Measurements from ENCODE around the gene BSPH1. TPM values are rescaled to one million over a fixed set of nuclear protein-coding genes. Genes with fewer than 3 reads are reported as not detected.

BSPH1 gene, protein sequence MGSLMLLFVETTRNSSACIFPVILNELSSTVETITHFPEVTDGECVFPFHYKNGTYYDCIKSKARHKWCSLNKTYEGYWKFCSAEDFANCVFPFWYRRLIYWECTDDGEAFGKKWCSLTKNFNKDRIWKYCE
- polyA plus RNA-seq = not detected
- long read RNA-seq, donor 1 = 0 reads
- long read RNA-seq, donor 2 = 0 reads
- long read RNA-seq, donor 3 = 0 reads
- long read RNA-seq, donor 4 = 0 reads
- long read RNA-seq, donor 5 = 0 reads
- long read RNA-seq, donor 6 = 0 reads
- long read RNA-seq, donor 7 = 0 reads
- long read RNA-seq, donor 8 = 0 reads
- long read RNA-seq, donor 9 = 0 reads
- long read RNA-seq, donor 10 = 0 reads
- long read RNA-seq, donor 11 = 0 reads

DNA sequence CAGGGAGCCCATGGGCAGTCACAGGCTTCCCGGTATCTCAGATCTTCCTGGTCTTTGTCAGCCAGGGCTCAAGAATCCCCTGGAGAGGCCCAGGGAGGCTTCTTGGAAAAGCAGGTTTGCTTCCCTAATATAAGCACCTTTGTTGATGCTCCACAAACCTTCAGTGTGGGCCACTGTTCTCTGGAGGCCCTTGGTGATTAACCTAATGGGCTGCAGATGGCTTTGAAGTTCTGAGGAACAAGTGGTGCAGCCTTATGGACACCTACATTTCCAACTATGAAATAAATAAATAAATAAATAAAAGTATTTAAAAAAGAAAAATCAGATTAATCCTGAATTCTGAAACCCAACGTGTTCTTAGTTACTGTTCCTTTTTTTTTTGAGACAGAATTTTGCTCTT lies at the start of gene BSPH1:
Gene BSPH1 (minus strand): TSS at position 101 of the 400 bp plus-strand sequence. CDS start 89 bp downstream, at position 12.
- Histone ChIP-seq H3K4me3 (ENCODE audit: low read length) (no peak within 1 kb of the TSS), H3K27me3 (ENCODE audit: control insufficient read depth, insufficient read depth, low read length) (no peaks in the 10 kb centered on the region), H3K9me3 (ENCODE audit: control insufficient read depth, low read depth, low read length) (no peaks in the 10 kb centered on the region), H3K27ac (ENCODE audit: low read length) (no peak within 1 kb of the TSS), H3K4me1 (ENCODE audit: control insufficient read depth, insufficient read depth, low read length) (no peaks in the 10 kb centered on the region), H3K36me3 (ENCODE audit: control insufficient read depth, insufficient read depth, low read length) (no peaks in the 10 kb centered on the region)
- no peak for DNase-seq
- 86% methylated on average over 1 of the region's 2 CpGs for WGBS (ENCODE audit: insufficient coverage, low lambda C conversion rate)

DNA sequence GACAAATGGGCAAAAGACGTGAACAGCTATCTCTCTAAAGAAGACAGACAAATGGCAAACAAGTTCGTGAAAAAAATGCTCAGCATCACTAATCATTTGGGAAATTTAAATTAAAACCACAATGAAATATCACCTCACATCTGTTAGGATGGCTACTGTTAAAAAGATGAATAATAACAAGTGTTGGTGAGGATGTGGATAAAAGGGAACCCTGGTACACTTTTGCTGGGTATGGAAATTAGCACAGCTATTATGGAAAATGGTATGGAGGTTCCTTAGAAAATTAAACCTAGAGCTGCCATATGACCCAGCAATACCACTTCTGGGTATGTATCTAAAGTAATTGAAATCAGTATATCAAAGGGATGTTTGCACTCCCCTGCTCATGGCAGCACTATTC lies 44.8 kb upstream of the BSPH1 start:
- DNase-seq = no peak
- H3K27ac ChIP-seq (ENCODE audit: low read length) = no peak overlapping the region
- no peaks in the 10 kb centered on the region for H3K4me1 ChIP-seq (ENCODE audit: control insufficient read depth, insufficient read depth, low read length)
- H3K9me3 ChIP-seq (ENCODE audit: control insufficient read depth, low read depth, low read length) = no peaks in the 10 kb centered on the region
- H3K27me3 ChIP-seq (ENCODE audit: control insufficient read depth, insufficient read depth, low read length) = no peaks in the 10 kb centered on the region
- 100% methylated on average over 1 of the region's 2 CpGs for WGBS (ENCODE audit: insufficient coverage, low lambda C conversion rate)
- no peaks in the 10 kb centered on the region for H3K36me3 ChIP-seq (ENCODE audit: control insufficient read depth, insufficient read depth, low read length)
- H3K4me3 ChIP-seq (ENCODE audit: low read length) = no peak overlapping the region

DNA sequence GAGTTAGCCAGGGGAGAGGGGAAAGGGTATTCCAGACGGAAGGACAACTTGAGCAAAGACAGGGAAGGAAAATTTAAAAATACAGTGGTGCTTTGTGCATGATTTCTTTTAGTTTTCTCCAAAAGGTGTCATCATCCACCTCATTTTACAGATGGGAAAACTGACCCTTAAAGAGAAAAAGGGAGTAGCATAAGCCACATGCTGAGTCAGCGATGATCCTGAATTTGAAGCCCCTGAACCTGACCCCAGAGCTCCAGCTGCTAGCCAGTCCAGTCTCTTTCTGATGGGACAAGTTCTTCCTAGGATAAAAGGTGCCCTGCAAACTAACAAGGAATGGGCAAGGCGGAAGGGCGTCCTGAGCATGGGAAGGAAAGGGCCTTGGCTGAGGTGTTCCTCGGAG lies 41.6 kb upstream of the BSPH1 start:
- no peaks in the 10 kb centered on the region for H3K4me1 ChIP-seq (ENCODE audit: control insufficient read depth, insufficient read depth, low read length)
- H3K9me3 ChIP-seq (ENCODE audit: control insufficient read depth, low read depth, low read length) = no peaks in the 10 kb centered on the region
- no peak overlapping the region for H3K27ac ChIP-seq (ENCODE audit: low read length)
- DNase-seq = no peak
- H3K4me3 ChIP-seq (ENCODE audit: low read length) = no peak overlapping the region
- 57% methylated on average over 1 of the region's 5 CpGs for WGBS (ENCODE audit: insufficient coverage, low lambda C conversion rate)
- H3K27me3 ChIP-seq (ENCODE audit: control insufficient read depth, insufficient read depth, low read length) = no peaks in the 10 kb centered on the region
- no peaks in the 10 kb centered on the region for H3K36me3 ChIP-seq (ENCODE audit: control insufficient read depth, insufficient read depth, low read length)

DNA sequence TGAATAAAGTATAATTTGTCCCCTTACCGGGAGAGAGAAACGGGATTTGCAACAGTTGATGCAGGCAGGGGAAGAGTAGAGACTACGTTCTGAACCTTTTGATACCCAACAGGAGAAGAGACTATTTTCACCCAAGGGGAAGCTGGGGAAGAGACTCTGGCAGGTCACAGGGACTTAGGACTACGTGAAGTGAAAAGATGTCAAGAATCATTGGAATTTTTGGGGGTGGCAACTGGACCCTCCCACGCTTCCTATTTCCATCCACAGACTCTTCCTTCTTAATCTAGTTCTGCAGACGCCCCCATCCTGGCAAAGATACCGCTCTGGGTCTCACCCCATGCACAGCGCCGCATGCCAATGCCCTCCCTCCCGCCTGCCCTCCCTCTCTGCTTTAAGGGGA lies 38.1 kb upstream of the BSPH1 start:
- H3K36me3 ChIP-seq (ENCODE audit: control insufficient read depth, insufficient read depth, low read length) = no peaks in the 10 kb centered on the region
- no peak overlapping the region for H3K4me3 ChIP-seq (ENCODE audit: low read length)
- no peaks in the 10 kb centered on the region for H3K27me3 ChIP-seq (ENCODE audit: control insufficient read depth, insufficient read depth, low read length)
- no peak for DNase-seq
- no peaks in the 10 kb centered on the region for H3K4me1 ChIP-seq (ENCODE audit: control insufficient read depth, insufficient read depth, low read length)
- WGBS (ENCODE audit: insufficient coverage, low lambda C conversion rate) = 60% methylated on average over 1 of the region's 10 CpGs
- H3K27ac ChIP-seq (ENCODE audit: low read length) = no peak overlapping the region
- no peaks in the 10 kb centered on the region for H3K9me3 ChIP-seq (ENCODE audit: control insufficient read depth, low read depth, low read length)

DNA sequence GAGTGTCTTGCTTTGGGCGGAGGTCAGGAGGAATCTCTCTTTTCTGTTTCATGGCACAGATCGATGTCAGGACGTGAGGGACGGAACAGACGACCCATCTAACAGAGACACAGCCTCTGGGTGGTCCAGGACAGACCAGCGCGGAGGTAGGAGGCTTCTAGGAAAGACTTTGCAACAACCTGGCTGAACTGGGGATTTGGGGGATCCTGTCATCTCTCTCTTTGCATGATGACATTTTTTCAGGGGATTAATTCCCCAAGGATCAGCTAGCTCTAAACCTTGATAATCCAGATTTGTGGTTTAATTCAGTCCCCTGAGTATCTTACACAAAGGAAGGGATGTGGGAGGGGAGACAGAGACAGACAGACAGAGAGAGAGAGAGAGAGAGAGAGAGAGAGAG lies 37.5 kb upstream of the BSPH1 start:
- Histone ChIP-seq H3K27ac (ENCODE audit: low read length) (no peak overlapping the region), H3K4me1 (ENCODE audit: control insufficient read depth, insufficient read depth, low read length) (no peaks in the 10 kb centered on the region), H3K27me3 (ENCODE audit: control insufficient read depth, insufficient read depth, low read length) (no peaks in the 10 kb centered on the region), H3K36me3 (ENCODE audit: control insufficient read depth, insufficient read depth, low read length) (no peaks in the 10 kb centered on the region), H3K9me3 (ENCODE audit: control insufficient read depth, low read depth, low read length) (no peaks in the 10 kb centered on the region), H3K4me3 (ENCODE audit: low read length) (no peak overlapping the region)
- no CpG with 5 or more reads among the region's 7 CpGs for WGBS (ENCODE audit: insufficient coverage, low lambda C conversion rate)
- no peak for DNase-seq

DNA sequence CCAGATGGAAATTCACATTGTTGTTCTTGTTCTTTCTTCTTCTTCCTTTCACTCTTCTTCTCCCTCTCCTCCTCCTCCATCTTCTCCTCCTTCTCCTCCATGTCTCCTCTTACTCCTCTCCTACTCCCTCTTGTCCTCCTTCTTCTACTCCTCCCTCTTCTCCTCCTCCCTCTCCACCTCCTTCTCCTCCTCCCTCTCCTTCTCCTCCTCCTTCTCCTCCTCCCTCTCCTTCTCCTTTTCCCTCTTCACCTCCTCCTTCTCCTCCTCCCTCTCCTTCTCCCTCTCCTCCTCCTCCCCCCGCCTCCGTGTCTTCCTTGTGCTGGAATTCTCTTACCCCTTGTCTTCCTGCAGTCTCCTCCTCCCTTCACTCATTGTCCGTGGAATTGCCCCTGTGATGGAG lies 33.5 kb upstream of the BSPH1 start:
- H3K36me3 ChIP-seq (ENCODE audit: control insufficient read depth, insufficient read depth, low read length) = no peaks in the 10 kb centered on the region
- no peak overlapping the region for H3K4me3 ChIP-seq (ENCODE audit: low read length)
- DNase-seq = no peak
- no peaks in the 10 kb centered on the region for H3K4me1 ChIP-seq (ENCODE audit: control insufficient read depth, insufficient read depth, low read length)
- no peaks in the 10 kb centered on the region for H3K27me3 ChIP-seq (ENCODE audit: control insufficient read depth, insufficient read depth, low read length)
- no peaks in the 10 kb centered on the region for H3K9me3 ChIP-seq (ENCODE audit: control insufficient read depth, low read depth, low read length)
- WGBS (ENCODE audit: insufficient coverage, low lambda C conversion rate) = 100% methylated on average over 1 of the region's 3 CpGs
- no peak overlapping the region for H3K27ac ChIP-seq (ENCODE audit: low read length)

DNA sequence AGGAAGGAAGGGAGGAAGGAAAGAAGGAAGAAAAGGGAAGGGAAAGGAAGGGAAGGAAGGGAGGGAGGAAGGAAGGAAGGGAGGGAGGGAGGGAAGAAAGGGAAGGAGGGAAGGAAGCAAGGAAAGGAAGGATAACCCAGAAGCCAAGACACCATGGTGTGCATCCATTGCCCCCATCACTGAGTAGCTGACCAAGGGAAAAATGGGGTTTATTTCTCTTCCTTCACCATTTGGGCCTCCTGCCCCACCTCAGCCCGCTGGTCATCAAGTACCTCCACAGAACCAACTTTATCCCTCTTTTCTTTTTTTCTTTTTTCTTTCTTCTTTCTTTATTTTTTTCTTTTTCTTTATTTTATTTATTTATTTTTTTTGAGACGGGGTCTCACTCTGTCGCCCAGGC lies 31.5 kb upstream of the BSPH1 start:
- no peaks in the 10 kb centered on the region for H3K36me3 ChIP-seq (ENCODE audit: control insufficient read depth, insufficient read depth, low read length)
- H3K4me1 ChIP-seq (ENCODE audit: control insufficient read depth, insufficient read depth, low read length) = no peaks in the 10 kb centered on the region
- no peak for DNase-seq
- no peak overlapping the region for H3K4me3 ChIP-seq (ENCODE audit: low read length)
- 100% methylated on average over 3 of the region's 3 CpGs for WGBS (ENCODE audit: insufficient coverage, low lambda C conversion rate)
- H3K27me3 ChIP-seq (ENCODE audit: control insufficient read depth, insufficient read depth, low read length) = no peaks in the 10 kb centered on the region
- H3K9me3 ChIP-seq (ENCODE audit: control insufficient read depth, low read depth, low read length) = no peaks in the 10 kb centered on the region
- no peak overlapping the region for H3K27ac ChIP-seq (ENCODE audit: low read length)

DNA sequence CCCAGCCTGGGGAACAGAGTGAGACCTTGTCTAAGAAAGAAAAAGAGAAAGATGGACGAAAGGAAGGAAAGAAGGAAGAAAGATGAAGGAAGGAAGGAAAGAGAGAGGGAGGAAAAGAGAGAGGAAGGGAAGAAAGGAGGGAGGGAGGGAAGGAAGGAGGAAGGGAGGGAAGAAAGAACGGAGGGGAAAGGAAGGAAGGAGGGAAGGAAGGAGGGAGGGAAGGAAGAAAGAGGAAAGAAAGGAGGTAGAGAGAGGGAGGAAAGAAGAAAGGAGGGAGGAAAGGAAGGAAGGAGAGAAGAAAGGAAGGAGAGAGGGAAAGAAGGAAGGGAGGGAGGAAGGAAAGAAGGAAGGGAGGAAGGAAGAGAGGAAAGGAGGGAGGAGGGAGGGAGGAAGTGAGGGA lies 31.0 kb upstream of the BSPH1 start:
- H3K4me1 ChIP-seq (ENCODE audit: control insufficient read depth, insufficient read depth, low read length) = no peaks in the 10 kb centered on the region
- WGBS (ENCODE audit: insufficient coverage, low lambda C conversion rate) = 81% methylated on average over 2 of the region's 2 CpGs
- no peaks in the 10 kb centered on the region for H3K27me3 ChIP-seq (ENCODE audit: control insufficient read depth, insufficient read depth, low read length)
- H3K9me3 ChIP-seq (ENCODE audit: control insufficient read depth, low read depth, low read length) = no peaks in the 10 kb centered on the region
- H3K4me3 ChIP-seq (ENCODE audit: low read length) = no peak overlapping the region
- H3K27ac ChIP-seq (ENCODE audit: low read length) = no peak overlapping the region
- H3K36me3 ChIP-seq (ENCODE audit: control insufficient read depth, insufficient read depth, low read length) = no peaks in the 10 kb centered on the region
- DNase-seq = no peak

DNA sequence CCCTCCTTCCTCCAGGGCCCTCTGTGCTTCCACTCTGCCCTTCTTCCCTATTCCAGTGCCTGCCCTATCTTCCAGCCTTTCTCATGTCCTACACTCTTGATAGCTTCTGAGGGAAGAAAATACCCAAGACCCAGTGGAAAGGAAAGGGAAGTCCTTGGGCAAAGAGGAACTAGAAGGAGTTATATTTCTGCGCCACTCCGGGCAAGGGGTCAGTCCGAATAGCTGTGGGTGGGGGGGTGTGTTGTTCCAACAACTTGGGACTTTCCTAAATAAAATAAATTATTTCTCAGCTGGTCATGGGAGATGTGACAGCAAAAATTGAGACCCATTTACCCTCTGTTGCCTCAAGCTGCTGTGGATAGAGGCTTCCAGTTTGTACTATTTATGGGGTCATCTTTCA lies 28.7 kb upstream of the BSPH1 start:
- DNase-seq = no peak
- H3K9me3 ChIP-seq (ENCODE audit: control insufficient read depth, low read depth, low read length) = no peaks in the 10 kb centered on the region
- 100% methylated on average over 1 of the region's 3 CpGs for WGBS (ENCODE audit: insufficient coverage, low lambda C conversion rate)
- no peaks in the 10 kb centered on the region for H3K27me3 ChIP-seq (ENCODE audit: control insufficient read depth, insufficient read depth, low read length)
- no peak overlapping the region for H3K27ac ChIP-seq (ENCODE audit: low read length)
- H3K36me3 ChIP-seq (ENCODE audit: control insufficient read depth, insufficient read depth, low read length) = no peaks in the 10 kb centered on the region
- no peak overlapping the region for H3K4me3 ChIP-seq (ENCODE audit: low read length)
- no peaks in the 10 kb centered on the region for H3K4me1 ChIP-seq (ENCODE audit: control insufficient read depth, insufficient read depth, low read length)

DNA sequence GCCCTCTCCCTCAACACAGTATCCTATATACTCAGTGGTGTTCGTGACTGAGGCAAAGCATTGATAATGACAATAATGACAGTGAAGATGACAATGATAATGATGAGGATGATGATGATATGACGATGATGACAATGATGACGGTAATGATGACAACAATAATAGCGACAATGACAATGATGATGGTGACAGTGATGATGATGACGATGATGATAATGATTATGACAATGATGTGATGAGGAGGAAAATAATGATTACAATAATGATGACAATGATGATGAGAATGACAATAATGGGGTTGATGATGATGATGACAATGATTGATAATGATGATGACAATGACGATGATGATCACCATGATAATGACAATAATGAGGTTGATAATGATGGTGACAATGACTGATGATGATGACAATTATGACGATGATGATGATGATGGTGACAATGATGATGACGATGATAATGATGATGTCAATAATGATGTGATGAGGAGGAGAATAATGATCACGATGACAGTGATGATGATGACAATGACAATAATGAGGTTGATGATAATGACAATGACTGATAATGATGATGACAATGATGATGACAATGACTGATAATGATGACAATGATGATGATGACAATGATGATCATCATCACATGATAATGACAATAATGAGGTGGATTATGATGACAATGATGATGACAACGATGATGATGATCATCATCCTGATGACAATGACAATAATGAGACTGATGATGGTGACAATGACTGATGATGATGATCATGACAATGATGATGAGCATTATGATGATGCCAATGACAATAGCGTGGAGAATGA lies 19.2 kb upstream of the BSPH1 start:
- Histone ChIP-seq H3K27me3 (ENCODE audit: control insufficient read depth, insufficient read depth, low read length) (no peaks in the 10 kb centered on the region), H3K27ac (ENCODE audit: low read length) (no peak overlapping the region), H3K4me1 (ENCODE audit: control insufficient read depth, insufficient read depth, low read length) (no peaks in the 10 kb centered on the region), H3K4me3 (ENCODE audit: low read length) (no peak overlapping the region), H3K36me3 (ENCODE audit: control insufficient read depth, insufficient read depth, low read length) (no peaks in the 10 kb centered on the region), H3K9me3 (ENCODE audit: control insufficient read depth, low read depth, low read length) (no peaks in the 10 kb centered on the region)
- 86% methylated on average over 9 of the region's 11 CpGs for WGBS (ENCODE audit: insufficient coverage, low lambda C conversion rate)
- DNase-seq = no peak

Data from large intestine (tissue), 12 donors.